AG20443 (cell line): ENCODE measurements around the gene MCF2L.

Source experiments
- DNase-seq: peaks from one replicate; pipeline ENCODE4 v3.0.0; 2012; ENCODE audit warnings: low spot score, mixed read lengths

Gene MCF2L

DNA sequence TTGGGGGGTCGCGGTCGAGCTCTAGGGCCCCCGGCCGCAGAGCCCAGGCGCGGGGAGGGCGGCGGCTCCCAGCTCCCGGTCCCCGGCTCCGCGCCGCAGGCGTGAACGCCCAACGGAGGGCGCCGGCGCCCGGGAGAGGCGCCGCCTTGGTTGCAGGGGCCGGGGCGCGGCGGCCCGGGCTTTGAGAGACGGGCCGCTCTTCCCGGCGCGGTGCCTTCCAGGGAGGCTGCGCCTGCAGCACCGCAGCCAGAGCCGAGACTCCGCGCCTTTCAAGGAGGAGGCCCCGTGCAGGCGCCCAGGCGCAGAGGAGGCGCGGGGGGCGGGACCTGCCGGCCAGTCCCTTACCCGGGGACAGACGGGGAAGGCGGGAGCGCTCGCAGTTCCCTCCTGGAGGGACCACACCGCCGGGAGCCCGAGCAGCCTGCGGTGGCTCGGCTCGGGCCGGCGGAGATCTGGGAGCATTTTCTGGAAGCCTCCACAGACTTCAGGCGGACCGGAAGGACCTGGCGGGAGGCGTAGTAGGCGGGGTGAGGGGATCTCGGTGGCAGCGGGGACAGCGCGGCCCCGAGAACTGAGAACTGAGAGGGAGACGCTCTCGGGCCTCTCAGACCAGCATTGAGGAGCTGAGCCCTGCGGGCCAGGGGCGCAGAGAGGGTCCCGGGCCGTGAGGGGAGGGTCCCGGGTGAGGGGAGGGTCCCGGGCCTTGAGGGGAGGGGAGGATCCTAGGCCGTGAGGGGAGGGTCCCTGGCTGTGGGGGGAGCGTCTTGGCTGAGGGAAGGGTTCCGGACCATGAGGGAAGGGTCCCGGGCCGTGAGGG, 25.5 kb upstream of the MCF2L start:
- peak; percentile 62 for DNase-seq

DNA sequence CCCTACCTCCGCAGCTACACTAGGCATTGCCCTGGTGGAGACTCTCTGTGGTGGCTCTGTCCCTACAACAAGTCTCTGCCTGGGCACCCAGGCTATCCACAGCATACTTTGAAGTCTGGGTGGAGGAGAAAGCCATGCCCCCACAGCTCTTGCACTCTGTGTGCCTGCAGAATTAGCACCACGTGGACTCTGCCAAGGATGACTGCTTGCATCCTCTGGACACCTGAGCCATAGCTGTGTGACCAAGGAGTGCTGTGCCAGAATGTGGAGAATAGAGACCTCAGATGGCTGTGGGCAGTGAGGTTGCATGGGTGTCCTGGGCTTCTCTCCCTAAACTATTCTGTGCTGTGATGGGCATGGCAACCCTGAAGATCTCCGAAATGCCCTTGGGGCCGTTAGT, 21.2 kb upstream of the MCF2L start:
- no peak for DNase-seq

DNA sequence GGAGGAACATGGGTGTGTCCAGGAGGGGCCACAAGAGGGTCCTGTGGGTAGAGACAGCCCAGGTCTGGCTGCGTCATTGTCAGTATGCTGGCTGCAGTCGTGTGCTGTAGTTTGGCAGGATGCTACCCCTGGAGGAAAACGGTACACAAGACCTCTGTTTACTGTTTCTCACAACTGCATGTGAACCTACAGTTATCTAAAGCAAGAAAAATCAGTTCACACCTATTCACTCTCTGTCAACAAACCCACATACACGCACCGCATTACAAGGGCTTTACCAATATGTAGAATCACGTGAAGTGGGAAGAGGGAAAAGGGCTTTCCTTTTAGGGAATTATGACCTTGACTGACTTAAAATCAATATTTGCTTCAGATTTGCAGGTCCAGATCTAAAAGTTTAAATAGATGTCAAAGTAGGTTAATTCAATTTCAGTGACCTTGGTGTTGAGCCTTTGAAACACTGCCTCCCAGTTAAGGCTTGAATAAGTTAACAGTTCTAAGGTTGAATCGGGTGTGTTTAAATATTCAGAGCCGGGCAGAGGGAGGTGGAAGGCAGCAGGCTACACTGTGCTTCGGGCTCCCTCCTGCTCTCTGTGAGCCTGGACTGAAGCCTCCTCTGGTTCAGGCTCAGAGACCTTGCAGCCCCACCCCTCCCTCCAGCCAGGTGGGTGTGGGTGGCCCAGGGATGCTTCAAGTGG, 17.2 kb upstream of the MCF2L start:
- no peak for DNase-seq

DNA sequence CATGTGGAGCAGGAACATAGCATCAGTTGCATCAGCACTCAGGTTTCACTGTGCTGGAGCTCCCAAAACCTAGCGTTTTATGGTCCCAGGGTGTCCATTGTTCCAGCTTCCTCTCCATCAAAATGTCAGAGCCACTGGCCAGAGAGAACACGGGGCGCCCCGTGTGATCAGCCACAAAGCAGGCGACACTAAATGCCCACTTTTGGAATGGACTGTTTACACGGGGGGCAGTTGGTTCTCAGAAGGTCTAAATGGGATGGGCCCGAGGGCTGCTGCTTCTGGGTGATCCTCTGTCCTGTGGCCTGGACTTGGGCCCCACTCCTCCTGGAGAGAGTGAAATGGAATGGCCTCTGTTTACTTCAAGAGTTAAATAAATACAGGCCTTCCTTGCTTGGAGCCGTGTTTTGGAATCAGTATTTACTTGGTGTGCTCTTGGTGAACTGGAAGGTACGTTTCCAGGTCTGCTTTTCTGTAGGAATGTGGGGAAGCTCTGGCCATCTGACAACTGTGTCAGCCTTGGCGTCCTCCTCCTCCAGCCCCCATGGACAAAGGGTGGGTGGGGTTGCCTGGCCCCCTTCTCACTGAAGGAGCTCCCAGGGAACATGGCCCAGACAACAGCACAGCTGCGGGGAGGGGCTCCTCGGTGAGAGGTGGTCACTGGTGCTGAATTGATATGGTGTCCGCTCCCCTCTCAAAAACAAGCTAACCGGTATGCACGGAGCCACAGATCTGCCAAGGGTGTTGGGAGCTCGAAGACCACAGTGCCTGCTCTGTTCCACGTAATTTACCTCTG, 16.1 kb upstream of the MCF2L start:
- no peak for DNase-seq

DNA sequence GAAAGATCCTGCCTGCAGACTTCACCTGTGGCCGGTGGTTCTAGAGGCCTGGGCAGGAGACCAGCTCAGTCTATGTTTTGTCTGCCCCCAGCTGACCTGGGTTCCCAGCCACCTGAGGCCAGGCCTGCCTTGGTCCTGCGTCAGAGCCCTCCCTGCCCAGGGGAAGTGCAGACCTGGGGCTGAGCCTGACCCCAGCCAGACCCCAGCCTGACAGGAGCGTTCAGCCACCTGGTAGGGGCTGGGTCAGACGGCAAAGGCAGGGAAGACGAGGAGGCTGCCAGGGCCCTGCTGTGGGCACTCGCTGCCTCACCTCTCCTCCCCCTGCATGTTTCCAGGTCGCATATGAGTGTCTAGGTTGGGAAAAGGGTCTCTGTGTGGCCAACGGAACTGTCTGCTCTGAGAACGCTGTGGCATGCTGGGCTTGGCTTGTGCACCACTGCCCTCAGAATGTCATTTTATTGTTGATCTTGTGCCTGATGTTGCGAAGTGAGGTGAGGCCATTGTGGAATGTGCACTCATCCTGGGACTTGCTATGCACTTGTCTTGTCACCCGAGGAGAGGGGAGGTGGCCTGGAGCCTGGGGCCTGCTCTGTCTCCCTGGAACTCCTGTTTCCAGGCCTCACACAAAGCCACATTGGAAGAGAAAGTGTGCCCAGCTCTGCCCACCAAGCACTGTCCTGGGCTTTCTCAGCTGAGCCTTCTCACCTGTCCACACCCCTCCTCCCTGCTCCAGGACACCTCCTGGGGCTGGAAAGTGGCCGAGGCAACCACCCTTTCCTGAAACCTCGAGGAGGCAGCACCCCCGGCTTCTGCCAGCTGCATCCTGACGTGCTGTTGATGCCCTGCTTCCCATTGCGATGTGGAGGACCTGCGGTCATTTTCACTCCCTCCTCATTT, 15.2 kb upstream of the MCF2L start:
- no peak for DNase-seq

DNA sequence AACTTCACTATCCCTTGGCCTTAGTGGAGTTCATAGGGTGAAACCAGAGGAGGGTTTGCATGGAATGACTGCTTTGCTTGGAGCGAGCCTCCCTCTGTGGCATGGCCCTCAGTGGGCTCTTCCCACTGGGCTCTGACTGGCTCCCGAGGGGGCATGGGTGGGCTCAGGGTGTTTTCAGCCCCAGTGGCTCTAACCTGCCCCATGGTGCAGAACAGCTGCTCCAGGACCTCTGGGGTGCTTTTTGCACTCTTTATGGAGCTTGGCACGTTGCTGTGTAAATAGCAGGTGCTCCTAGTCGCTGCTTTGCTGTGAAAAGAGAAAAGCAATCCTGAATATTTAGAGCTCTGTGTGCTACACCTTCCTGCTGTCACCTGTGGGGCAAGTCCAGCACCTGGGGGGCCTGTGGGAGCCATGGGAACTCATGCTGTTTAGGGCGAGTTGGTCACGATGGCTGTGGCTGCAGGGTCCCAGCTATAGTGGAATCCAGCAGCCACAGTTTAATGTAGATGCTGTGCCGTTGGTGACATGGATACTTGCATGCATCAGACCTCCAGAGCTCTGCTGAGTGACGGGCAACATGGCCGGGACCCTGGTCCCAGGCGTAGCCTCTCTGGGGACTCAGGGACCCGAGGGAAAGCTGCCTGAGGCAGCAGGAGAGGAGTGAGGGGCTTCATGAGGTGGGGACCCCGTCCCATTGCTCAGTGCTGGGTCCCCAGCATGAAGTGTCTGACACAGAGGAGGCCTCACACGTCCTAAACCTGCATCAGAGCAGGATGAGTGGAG, 14.3 kb upstream of the MCF2L start:
- DNase-seq, result no peak

DNA sequence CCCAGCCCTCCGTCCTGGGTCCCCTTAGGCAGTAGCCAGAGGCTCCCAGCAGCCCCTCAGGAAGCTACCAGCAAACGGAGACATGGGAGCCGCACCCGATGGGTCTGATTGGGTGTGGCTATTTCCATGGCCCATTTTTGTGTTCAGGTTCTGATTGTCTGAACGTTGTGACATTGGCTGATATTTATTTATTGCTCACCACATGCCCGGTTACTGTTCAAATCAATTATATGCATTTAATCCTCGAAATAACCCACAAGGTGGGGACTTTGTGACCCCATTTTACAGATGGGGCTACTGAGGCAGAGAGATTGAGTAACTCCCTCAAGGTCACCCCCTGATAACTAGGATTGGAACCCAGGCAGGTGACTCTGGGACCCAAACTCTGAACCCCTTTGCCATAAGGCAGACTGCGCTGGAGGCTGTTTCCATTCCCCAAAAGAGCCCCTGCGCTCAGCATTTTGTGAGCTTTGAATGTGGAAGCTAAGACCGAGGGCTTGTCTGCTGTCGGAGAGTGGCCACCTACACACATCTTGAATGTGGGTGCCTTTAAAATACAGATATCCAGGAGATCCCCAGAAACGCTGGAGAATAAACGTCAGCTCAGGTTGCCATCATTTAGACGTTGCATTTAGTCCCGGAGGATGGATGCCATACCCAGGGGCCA, 13.6 kb upstream of the MCF2L start:
- no peak for DNase-seq

DNA sequence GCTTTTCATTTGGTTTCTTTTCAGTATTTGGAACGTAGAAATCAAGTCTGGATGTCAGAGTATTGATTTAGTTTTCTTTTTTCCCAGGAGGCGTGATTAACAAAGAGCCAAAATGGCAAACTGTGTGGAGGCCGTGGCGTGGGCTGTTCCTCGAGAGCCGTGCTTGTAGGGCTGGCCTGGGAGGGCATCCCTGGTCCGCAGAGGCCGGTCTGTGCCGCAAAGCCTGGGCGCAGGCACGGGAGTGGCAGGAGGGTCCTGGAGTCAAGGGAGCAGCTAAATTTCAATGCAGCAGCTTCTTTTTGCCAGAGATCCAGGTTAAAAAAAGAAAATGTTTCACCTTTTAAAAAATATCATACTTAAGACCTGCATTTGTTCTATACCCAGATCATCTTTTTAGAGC, 13.1 kb upstream of the MCF2L start:
- no peak for DNase-seq

DNA sequence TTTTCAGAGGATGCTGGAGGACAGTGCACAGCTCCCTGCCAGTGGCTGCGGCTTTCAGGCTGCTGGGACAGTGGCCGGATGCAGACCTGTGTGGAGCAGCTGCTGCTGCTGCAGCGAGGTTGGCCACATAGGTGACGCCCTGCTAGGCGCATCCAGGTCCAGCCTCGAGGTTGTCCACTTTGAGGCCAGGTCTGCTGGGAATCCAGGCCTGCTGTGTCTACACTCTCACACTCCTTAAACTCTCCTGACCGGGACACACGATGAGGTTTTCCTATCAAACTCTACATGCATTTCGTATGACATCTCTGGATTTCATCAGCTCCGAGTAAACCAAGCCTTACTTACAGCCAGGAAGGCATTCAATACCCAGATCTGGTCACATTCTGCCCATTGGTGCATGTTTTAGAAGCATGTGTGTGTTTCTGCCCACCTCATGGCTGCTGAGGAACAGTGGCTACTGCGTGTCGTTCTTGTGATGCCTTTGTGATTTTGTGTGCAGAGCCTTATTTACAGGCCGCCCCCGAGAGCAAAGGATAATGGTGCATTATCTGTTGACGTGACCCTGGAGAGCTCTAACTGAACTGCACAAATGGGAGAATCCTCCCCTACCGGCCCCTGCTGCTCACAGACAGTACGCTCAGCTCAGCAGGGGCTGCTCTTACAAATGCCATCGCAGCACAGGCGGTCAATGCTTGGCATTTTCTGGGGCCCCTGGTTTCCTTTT, 12.3 kb upstream of the MCF2L start:
- DNase-seq, result no peak

DNA sequence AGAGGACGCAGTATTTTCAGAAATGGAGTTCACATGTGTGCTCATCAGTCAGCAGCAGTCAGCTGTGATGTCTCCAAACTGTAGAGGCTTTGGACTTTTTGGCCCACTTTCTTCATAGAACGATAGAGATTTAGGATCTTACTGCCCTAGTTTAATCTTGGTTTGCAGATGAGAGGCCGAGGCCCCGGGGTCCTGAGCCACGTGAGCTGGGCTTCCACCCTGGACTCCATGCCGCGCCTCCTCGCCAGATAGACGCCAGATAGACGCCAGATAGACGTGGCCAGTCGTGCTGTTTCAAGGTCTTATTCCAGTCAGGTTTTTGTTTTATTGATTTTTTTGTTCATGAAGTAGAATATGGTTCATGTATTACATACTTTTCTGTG, 11.7 kb upstream of the MCF2L start:
- no peak for DNase-seq

DNA sequence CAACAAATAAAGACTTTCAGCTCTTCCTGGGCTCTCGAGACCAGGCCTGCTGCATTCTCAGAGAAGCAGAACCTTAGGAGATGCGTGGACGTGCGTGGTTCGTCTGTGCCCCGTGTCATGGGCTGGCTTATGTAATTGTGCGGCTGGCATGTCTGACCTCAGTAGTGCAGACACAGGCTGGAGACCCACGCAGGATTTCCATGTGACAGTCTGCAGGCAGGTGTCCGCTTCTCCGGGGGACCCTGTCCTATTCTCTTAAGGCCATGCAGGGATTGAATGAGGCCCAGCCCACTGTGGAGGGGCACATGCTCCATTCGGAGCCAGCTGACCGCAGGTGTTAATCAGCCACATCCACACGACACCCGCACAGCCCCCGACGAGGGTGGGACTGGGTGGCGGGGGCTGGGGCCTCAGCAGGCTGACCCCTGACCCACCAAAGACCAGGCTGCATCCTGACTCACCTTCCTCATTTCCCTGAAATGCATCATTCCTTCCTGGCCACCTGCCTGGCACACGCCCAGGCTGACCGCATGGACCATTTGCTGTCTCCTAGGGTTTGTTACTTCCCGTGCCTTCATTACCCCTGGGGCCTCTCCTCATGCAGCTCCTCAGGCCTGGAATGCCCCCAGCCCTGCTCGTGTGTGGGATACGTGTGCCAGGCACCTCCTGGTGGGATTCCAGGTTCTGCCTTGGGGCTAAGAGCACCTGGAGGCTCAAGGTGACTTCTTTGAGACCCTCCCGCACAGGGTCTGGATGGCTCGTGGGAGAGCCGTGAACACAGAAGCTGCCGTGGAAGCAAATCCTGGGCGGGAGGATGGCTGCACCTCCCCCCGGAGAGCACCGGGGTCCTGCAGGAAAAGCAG, 10.7 kb upstream of the MCF2L start:
- DNase-seq, result no peak

DNA sequence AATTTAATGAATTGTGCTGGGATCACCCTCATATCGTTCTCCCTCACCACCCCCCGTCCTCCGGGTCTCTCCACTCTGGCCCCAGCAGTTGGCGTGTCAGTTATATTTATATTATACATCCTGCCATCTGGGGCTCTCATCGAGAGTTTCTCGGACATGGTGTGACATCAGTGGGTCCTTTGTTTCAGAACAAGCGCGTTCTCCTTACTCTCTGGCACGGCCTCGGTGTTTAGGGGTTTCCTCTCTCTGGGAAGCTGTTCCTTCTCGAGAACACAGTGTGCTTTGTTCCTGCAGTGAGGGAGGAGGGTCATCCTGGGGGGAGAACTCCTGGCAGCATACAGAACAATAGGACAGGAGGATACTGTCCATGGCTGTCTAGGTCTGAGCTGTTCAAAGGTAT, 9.8 kb upstream of the MCF2L start:
- no peak for DNase-seq

DNA sequence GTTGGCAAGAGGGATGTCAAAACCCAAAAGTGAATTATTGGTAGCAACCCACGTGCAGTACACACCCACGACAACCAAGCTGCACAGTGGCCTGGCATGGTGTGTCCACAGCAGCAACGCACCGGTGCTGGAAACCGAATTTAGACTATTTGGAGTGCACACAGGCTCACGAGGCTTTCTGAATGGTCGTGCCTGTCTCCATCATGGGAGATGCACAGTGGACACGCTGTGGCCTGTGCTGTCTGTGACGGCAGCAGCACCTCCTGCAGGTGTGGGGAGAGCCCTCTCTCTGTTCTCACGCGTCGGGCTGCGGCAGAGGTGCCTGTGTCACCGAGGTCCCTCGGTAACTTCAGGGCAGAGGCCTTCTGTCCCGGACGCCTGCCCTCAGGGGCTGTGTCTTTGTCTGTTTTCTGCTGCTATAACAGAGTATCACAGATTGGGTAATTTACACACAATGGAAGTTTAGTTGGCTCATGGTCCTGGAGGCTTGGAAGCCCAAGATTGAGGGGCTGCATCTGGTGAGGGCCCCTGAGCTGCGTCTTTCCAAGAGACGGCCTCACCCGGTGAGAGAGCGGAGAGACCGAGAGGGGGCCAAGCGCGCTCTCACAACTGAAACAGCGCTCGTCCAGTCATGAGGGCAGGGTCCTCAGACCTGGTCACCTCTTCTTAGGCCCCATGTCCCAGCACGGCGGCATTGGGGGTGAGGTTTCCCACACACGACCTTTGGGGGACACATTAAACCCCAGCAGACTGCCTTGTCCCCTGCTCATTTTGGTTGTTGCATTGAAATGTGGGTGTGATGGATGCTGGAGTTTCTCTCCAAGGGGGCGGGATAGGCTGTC, 9.1 kb upstream of the MCF2L start:
- no peak for DNase-seq

DNA sequence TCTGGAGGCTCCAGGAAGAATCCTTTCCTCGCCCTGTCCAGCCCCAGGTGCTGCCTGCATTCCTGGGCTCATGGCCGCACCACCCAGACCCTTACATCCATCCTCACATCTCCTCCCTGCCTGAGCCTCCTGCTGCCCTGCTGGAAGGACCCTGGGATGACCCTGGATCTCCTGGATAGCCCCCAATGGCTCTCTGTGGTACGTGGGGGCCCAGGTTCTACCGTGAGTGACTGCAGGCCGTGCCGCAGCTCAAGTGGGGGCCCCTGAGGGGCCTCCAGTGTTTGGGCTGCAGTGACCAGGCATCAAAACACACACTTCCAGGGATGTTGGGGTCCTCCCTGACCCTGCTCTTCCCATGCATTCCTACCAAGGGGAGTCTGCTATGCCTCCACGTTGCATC, 8.3 kb upstream of the MCF2L start:
- no peak for DNase-seq

DNA sequence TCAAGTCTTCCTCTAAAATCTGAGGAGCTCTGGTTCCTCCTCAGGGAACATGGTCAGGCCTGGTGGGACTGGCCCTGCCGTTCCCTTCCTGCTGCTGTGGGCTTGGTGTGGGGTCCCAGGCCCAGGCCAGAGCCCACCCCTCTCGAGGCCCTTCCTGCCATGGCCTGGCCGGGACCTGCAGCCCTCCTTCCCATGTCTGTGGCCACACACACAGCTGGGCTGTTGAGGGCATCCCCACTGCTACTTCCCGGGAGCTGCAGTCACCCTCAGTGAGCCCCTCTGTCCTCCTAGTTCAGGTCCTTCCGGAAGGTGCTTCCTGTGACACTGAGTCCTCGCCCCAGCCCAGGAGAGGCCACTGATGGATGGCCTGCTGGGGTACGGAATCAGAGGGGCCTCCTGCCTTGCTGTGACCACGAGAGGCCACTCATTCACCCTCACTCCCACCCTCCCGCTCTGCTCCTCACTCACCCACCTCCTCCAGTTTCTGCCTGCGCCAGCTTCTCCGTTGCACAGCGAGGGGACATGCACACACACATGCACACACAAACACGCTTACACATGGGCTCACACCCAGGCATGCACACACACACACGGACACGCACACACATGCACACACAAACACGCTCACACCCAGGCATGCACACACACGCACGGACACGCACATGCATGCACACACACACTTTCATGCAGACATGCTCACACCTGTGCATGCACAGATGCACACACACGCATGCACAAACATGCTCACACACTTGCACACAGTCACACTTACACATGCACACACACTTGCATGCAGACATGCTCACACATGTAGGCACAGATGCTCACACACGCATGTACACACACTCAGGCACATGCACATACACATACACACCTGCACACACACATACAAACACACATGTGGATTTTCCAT, 7.3 kb upstream of the MCF2L start:
- no peak for DNase-seq

DNA sequence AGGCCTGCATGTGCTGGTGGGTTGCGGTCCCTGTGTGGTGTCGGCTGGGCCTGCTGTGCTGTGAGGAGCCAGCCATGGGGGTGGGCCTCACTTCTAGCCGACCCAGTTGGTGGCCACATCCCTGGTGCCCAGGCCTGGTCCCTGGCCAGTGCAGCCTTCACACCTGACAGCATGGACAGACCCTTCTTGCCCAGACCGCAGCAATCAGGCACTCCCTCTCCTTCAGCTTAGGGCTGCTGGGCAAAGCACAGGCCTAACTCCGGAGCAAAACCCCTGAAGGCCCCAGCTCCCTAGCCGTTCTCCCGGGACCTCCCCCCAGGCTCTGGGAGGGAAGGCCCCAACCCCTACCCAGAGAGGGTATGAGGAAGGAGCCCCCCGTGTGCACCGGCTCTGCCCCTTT, 6.6 kb upstream of the MCF2L start:
- no peak for DNase-seq
